Erythroblast (primary cell): ENCODE measurements around the gene LHFPL6.

Experiments
- GATA1 ChIP-seq: IDR thresholded peaks from 2 replicates; pipeline ENCODE4 v1.6.1; 2011; ENCODE audit warnings: low read depth, mild to moderate bottlenecking, control low read depth, low read length, moderate library complexity
- POLR2A ChIP-seq: IDR thresholded peaks from 2 replicates; pipeline ENCODE4 v1.6.1; 2011; ENCODE audit warnings: mild to moderate bottlenecking, low read length

- TF ChIP-seq POLR2A (no peak), GATA1 (no peak)
Observed at GRCh38 chr13:39571502-39572092, 31.4 kb downstream of the LHFPL6 start.
